Hematopoietic multipotent progenitor cell treated with erythropoietin and hydrocortisone succinate and interleukin-3 and kit ligand, for 8 days (in vitro differentiated cells): ENCODE results near the gene NACC2.
"Not testable (repeated sequence)": the region's sequence is repeated elsewhere in the genome, so short reads cannot be mapped to it uniquely, and the experiment has no call there.

Experiments
- DNase-seq: peaks from one replicate; pipeline ENCODE4 v3.0.0-alpha.2; 2015

NACC2 gene

GRCh38 chr9:135971111-135971766, 123.8 kb downstream of the NACC2 start:
- no peak for DNase-seq

GRCh38 chr9:135970128-135970815, 124.8 kb downstream of the NACC2 start:
- no peak for DNase-seq

- DNase-seq, result no peak
These were observed 125.9 kb downstream of the NACC2 start for GRCh38 chr9:135969064-135969683.

GRCh38 chr9:135968601-135969000, 126.5 kb downstream of the NACC2 start:
- DNase-seq, result no peak

GRCh38 chr9:135968083-135968476, 127.0 kb downstream of the NACC2 start:
- no peak for DNase-seq

- not testable (repeated sequence) for DNase-seq
These were observed 128.2 kb downstream of the NACC2 start for GRCh38 chr9:135966916-135967260.

- no peak for DNase-seq
These were observed 129.8 kb downstream of the NACC2 start for GRCh38 chr9:135965124-135965756.

GRCh38 chr9:135963938-135964337, 131.2 kb downstream of the NACC2 start:
- no peak for DNase-seq

- no peak for DNase-seq
These were observed 131.8 kb downstream of the NACC2 start for GRCh38 chr9:135963338-135963737.

GRCh38 chr9:135962696-135963307, 132.3 kb downstream of the NACC2 start:
- DNase-seq, result no peak

- peak; percentile 72 for DNase-seq
These were observed 133.0 kb downstream of the NACC2 start for GRCh38 chr9:135961811-135962695.

- DNase-seq, result peak; percentile 96
These were observed 133.8 kb downstream of the NACC2 start, which contains the start of gene UBAC1 for GRCh38 chr9:135961277-135961715. UBAC1 (minus strand) TSS chr9:135961373; CDS start chr9:135961162, 211 bp downstream.

- no peak for DNase-seq
These were observed 134.4 kb downstream of the NACC2 start for GRCh38 chr9:135960411-135961276.

GRCh38 chr9:135959814-135960213, 135.3 kb downstream of the NACC2 start:
- DNase-seq, result peak; percentile 58

GRCh38 chr9:135958485-135958884, 136.6 kb downstream of the NACC2 start:
- no peak for DNase-seq

GRCh38 chr9:135957431-135957830, 137.7 kb downstream of the NACC2 start:
- no peak for DNase-seq

- DNase-seq, result no peak
These were observed 138.3 kb downstream of the NACC2 start for GRCh38 chr9:135956802-135957174.
